ENCODE results near the gene SH2B2.

The SH2B2 gene

DNA sequence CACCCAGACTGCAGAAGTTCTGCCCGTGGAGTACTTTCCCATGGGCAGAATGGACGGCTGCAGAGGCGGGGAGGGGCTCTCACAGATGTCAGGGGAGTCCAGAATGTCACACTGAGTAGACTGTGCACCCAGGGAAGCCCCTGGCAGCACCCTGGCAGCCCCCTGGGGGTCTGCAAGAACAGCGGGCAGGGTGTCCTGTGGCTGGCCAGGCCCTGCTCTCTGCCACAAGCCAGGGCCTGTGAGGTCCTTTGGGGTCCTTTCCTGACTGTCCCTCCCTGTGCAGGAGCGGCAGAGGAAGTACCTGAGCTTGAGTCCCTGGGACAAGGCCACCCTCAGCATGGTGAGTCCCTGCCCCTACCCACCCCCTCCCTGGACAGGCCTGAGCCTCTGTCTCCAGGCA lies 6.1 kb upstream of the SH2B2 start:
- no peaks in the 10 kb centered on the region for H3K36me3 ChIP-seq (ENCODE audit: insufficient read depth, low read length)
- no peak overlapping the region for H3K27ac ChIP-seq (ENCODE audit: low read depth, low read length)
- H3K9ac ChIP-seq (ENCODE audit: low read depth, low read length) = no peak overlapping the region
- no peaks in the 10 kb centered on the region for H3K9me3 ChIP-seq (ENCODE audit: insufficient read depth, low read depth, low read length)
- H3K27me3 ChIP-seq (ENCODE audit: insufficient read depth, low read length) = no peaks in the 10 kb centered on the region
- H3K4me1 ChIP-seq (ENCODE audit: insufficient read depth, low read length) = 0 out of 2 replicates have a peak, but pooled peaks cover 3% of the 10 kb centered on the region
- H3K4me3 ChIP-seq (ENCODE audit: low read length) = no peak overlapping the region
- 88% methylated on average over 5 of the region's 5 CpGs for WGBS

DNA sequence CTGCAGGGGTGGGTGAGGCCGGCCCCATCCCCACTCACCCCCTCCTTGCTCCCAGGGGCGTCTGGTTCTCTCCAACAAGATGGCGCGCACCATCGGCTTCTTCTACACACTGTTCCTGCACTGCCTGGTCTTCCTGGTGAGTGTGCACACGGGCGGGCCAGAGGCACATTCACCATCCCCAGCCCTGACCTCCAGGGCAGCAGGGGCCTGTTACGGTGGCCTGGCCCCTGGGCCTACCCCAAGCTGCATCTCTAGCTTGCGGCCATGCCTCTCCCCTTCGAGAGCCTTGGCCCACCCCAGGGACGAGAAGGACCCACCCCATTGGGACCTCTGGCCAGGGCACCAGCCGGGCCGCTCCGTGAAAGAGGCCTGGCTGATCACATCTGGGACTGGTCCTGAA lies 4.9 kb upstream of the SH2B2 start:
- Histone ChIP-seq H3K27ac (ENCODE audit: low read depth, low read length) (no peak overlapping the region), H3K9me3 (ENCODE audit: insufficient read depth, low read depth, low read length) (no peaks in the 10 kb centered on the region), H3K9ac (ENCODE audit: low read depth, low read length) (no peak overlapping the region), H3K4me3 (ENCODE audit: low read length) (no peak overlapping the region), H3K4me1 (ENCODE audit: insufficient read depth, low read length) (0 out of 2 replicates have a peak, but pooled peaks cover 3% of the 10 kb centered on the region), H3K36me3 (ENCODE audit: insufficient read depth, low read length) (no peaks in the 10 kb centered on the region), H3K27me3 (ENCODE audit: insufficient read depth, low read length) (peaks cover 4% of the 10 kb centered on the region; the same call in 1 of the 2 replicates)
- 94% methylated on average over 14 of the region's 14 CpGs for WGBS

DNA sequence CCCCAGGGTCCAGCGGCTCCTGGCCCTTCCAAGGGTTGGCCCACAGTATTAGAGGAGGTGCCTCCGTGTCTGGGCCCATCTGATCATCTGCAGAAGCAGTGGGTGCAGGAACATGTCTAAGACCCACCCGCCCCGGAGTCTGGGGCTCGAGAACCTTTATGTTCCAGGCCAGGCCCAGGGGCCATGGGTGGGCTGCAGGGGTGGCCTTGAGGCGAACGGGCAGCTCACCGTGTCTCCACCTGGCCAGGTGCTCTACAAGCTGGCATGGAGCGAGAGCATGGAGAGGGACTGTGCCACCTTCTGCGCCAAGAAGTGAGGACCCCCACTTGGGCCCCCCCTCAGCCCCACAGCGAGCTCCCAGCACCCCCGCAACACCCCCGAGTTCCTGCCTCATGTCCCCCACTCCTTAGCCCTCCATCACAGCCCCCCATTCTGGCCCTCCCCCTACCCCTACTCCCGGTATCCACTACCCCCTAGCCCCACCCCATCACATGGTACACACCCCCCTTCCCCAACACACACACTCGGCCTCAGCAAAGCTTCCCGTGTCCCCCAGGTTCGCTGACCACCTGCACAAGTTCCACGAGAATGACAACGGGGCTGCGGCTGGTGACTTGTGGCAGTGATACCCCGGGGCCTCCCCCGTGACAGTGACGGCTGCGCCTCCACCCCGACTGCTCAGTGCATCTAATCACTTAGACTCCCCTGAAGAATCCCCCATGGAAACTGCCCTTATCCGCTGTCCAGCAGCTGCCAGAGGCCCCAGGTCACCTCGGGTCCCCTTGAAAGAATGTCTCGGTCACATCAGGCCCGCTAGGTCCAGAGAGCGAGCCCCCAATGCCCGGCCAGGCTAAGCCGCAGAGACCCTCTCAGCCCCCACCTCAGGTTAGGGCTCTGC lies 4.0 kb upstream of the SH2B2 start:
- no peak overlapping the region for H3K27ac ChIP-seq (ENCODE audit: low read depth, low read length)
- H3K9me3 ChIP-seq (ENCODE audit: insufficient read depth, low read depth, low read length) = no peaks in the 10 kb centered on the region
- peaks cover 5% of the 10 kb centered on the region; the same call in 1 of the 2 replicates for H3K27me3 ChIP-seq (ENCODE audit: insufficient read depth, low read length)
- 92% methylated on average over 31 of the region's 32 CpGs for WGBS
- no peak overlapping the region for H3K9ac ChIP-seq (ENCODE audit: low read depth, low read length)
- no peak overlapping the region for H3K4me3 ChIP-seq (ENCODE audit: low read length)
- H3K4me1 ChIP-seq (ENCODE audit: insufficient read depth, low read length) = 0 out of 2 replicates have a peak, but pooled peaks cover 3% of the 10 kb centered on the region
- H3K36me3 ChIP-seq (ENCODE audit: insufficient read depth, low read length) = no peaks in the 10 kb centered on the region

DNA sequence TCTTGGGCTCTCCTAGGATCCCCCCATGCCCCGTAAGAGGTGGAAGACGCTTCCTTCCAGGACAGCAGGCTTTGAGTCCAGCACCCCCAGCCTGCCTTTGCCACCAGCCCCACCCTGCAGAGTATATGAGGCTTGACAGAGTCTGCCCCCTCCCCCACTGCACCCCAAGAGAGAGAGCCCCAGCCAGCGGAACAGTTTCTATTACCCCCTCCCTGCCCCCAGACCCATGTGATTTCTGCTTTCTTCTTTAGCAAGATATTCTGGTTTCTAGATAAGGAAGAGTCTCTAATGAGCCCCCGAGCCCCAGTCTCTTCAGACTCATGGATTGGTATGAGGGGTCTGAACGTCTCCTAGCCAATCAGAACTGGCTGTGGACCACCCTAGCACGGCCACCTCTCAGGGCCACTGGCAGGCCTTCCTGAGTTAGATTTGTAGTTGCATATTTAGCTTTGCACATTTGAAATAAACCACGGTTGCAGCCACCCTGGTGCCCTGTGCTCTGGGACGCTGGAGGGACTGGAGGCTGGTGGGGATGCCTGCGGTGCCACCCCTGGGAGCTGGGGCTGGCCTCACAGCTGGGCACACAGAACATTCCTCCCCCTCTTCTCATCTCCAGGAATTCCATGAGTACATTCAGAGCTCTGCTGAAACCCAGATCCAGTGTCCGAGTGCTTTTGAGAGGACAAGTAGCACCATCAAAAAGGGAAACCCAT lies 3.0 kb upstream of the SH2B2 start:
- Histone ChIP-seq H3K9me3 (ENCODE audit: insufficient read depth, low read depth, low read length) (no peaks in the 10 kb centered on the region), H3K4me1 (ENCODE audit: insufficient read depth, low read length) (0 out of 2 replicates have a peak, but pooled peaks cover 3% of the 10 kb centered on the region), H3K4me3 (ENCODE audit: low read length) (no peak overlapping the region), H3K27me3 (ENCODE audit: insufficient read depth, low read length) (peaks cover 9% of the 10 kb centered on the region; the same call in 1 of the 2 replicates), H3K9ac (ENCODE audit: low read depth, low read length) (no peak overlapping the region), H3K27ac (ENCODE audit: low read depth, low read length) (no peak overlapping the region), H3K36me3 (ENCODE audit: insufficient read depth, low read length) (no peaks in the 10 kb centered on the region)
- 90% methylated on average over 9 of the region's 10 CpGs for WGBS

DNA sequence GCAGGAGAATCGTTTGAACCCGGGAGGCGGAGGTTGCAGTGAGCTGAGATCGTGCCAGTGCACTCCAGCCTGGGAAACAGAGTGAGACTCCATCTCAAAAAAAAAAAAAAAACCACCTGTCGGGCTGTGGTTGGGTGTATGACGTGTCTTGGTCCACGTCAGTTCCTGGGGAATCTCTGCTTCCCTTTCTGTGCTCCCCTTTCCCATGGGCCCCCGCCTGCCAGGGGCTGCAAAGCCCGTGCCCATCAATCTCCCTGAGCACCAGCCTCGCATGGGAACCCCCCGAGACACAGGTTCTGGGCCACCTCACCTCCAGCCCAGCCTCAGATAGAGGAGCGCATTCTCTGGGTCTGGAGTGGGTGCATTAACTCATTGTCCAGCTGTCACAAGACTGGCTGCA lies 2.3 kb upstream of the SH2B2 start:
- no peak overlapping the region for H3K4me3 ChIP-seq (ENCODE audit: low read length)
- 0 out of 2 replicates have a peak, but pooled peaks cover 3% of the 10 kb centered on the region for H3K4me1 ChIP-seq (ENCODE audit: insufficient read depth, low read length)
- H3K36me3 ChIP-seq (ENCODE audit: insufficient read depth, low read length) = no peaks in the 10 kb centered on the region
- H3K9me3 ChIP-seq (ENCODE audit: insufficient read depth, low read depth, low read length) = no peaks in the 10 kb centered on the region
- WGBS = 96% methylated on average over 12 of the region's 12 CpGs
- H3K27me3 ChIP-seq (ENCODE audit: insufficient read depth, low read length) = peaks cover 9% of the 10 kb centered on the region; the same call in 1 of the 2 replicates
- H3K27ac ChIP-seq (ENCODE audit: low read depth, low read length) = no peak overlapping the region
- no peak overlapping the region for H3K9ac ChIP-seq (ENCODE audit: low read depth, low read length)

DNA sequence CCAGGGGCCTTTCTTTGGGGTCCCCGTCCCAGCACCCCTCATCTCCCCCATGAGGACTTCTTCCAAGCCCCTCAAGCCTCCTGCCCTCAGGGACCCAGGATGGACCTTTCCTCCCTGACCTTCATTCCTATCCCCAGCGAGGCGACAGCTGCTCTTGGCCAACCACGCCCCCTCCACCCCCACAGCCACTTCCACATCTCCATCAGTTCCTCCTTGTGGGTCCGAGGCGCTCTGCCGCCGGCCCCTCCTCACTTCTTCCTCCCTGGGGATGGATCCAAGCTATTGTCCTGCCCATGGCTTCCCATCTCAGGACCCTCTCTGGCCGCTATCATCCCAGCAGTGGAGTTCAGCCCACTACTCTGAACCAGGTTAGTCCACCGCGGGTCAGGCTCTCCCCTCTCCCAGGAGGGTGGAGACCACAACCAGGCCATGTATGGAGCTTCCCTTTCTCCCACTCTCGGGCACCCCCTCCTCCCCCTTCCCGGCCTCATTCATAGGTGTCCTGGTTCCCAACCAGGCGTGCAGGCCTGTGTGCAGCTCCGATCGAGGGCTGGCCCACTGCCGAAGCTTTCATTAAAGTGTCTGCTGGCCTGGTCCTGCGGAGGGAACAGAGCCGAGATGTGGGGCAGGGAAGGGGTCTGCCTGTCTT lies 1.7 kb upstream of the SH2B2 start:
- 77% methylated on average over 19 of the region's 19 CpGs for WGBS
- Histone ChIP-seq H3K27ac (ENCODE audit: low read depth, low read length) (no peak overlapping the region), H3K9me3 (ENCODE audit: insufficient read depth, low read depth, low read length) (no peaks in the 10 kb centered on the region), H3K27me3 (ENCODE audit: insufficient read depth, low read length) (peaks cover 9% of the 10 kb centered on the region; the same call in 1 of the 2 replicates), H3K4me3 (ENCODE audit: low read length) (no peak overlapping the region), H3K9ac (ENCODE audit: low read depth, low read length) (no peak overlapping the region), H3K36me3 (ENCODE audit: insufficient read depth, low read length) (no peaks in the 10 kb centered on the region), H3K4me1 (ENCODE audit: insufficient read depth, low read length) (0 out of 2 replicates have a peak, but pooled peaks cover 3% of the 10 kb centered on the region)

DNA sequence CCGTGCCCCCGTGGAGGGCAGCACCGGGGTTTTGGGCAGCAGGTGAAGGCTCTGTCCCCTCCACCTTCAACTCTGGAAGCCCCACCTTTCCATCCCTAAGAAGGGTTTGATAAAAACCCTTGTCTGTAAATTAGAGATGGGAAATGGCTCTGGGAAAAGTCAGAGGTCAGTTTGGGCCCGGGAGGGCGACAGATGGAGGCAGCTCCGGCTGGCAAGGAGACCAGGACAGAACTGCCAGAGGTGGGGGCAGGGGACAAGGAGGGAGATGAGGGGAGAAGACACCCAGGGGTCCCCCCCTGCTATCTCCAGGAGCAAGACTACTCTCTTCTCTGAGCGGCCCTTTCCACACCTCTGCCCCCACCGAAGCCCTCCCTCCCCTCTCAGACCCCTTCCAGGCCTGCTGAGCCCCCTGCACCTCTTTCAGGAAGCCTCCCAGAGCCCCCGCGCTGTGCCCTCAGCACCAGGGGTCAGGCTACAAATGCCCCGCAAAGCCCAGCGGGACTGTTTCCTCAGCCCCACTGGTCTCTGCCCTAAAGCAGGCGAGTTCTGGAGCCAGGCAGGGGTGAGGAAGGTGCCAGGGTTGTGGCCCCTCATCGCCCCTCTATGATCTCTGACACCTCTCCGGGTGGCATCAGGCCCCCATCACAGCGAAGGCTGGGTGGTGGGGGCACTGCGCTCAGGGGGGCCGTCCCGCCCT lies 980 bp upstream of the SH2B2 start:
- 46% methylated on average over 19 of the region's 19 CpGs for WGBS
- Histone ChIP-seq H3K9me3 (ENCODE audit: insufficient read depth, low read depth, low read length) (no peaks in the 10 kb centered on the region), H3K27me3 (ENCODE audit: insufficient read depth, low read length) (peaks cover 9% of the 10 kb centered on the region; the same call in 1 of the 2 replicates), H3K4me1 (ENCODE audit: insufficient read depth, low read length) (0 out of 2 replicates have a peak, but pooled peaks cover 3% of the 10 kb centered on the region), H3K4me3 (ENCODE audit: low read length) (peak overlapping the region; percentile 75), H3K27ac (ENCODE audit: low read depth, low read length) (no peak overlapping the region), H3K36me3 (ENCODE audit: insufficient read depth, low read length) (no peaks in the 10 kb centered on the region), H3K9ac (ENCODE audit: low read depth, low read length) (peak overlapping the region; percentile 87)

DNA sequence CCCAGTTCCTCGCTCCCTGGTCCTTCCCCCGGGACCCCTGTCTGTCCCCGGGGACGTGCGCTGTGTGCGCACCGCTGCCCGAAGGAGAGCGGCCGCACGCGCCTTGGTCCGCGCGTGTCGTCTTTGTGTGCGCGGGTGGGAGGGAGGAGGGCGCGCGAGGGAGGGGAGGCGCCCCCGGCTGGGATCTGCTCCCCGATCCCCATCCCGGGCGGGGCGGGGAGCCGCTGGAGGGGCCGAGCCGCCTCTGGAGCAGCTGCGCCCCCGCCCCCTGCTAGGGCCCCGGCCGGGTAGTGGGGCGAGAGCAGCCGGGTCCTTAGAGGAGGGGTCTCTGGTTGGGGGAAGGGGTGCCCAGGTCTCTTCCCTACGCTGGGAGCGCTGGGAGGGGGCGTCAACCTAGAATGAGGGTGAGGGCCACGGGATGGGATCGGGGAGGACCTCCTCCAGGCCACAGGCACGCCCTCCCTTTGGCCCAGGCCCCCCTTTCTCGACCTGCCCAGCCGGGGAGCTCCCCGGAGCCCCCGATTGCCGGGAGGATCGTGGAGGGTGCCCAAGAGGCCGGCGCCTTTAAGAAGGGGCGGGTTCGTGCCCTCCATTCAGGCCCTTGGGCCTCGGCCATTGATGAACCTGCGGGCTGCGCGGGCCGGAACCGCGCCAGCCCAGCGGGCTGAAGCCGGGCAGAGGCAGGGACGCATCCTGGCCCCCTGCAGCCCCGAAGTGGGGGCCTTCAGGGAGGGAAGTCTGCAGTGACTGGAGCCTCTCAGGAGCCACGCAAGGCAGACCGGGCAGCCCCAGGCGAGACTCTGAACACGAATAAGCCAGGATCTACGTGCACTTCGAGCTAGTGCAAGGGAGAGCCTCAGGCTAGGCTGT lies 678 bp downstream of the SH2B2 start:
- under 1% methylated on average over 69 of the region's 69 CpGs for WGBS
- H3K9me3 ChIP-seq (ENCODE audit: insufficient read depth, low read depth, low read length) = no peaks in the 10 kb centered on the region
- no peaks in the 10 kb centered on the region for H3K36me3 ChIP-seq (ENCODE audit: insufficient read depth, low read length)
- peaks cover 9% of the 10 kb centered on the region; the same call in 1 of the 2 replicates for H3K27me3 ChIP-seq (ENCODE audit: insufficient read depth, low read length)
- H3K4me1 ChIP-seq (ENCODE audit: insufficient read depth, low read length) = 0 out of 2 replicates have a peak, but pooled peaks cover 3% of the 10 kb centered on the region
- peak overlapping the region; percentile 62 for H3K4me3 ChIP-seq (ENCODE audit: low read length)
- peak overlapping the region; percentile 46 for H3K9ac ChIP-seq (ENCODE audit: low read depth, low read length)
- no peak overlapping the region for H3K27ac ChIP-seq (ENCODE audit: low read depth, low read length)

DNA sequence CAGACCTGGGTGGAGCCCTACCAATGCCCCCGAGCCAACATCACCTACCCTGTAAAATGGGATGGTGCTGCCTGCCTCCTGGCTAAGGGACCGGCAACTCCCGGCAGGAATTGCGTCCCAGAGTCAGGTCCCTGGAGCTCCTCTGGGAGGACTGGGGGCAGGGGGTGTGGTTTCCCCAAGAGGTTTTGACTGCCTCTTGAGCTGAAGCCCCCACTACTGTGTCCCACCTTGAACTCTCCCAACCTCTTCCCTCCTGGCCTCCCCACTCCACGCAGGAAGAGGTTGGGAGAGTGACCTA lies 1.3 kb downstream of the SH2B2 start:
- 14% methylated on average over 5 of the region's 5 CpGs for WGBS
- H3K4me3 ChIP-seq (ENCODE audit: low read length) = peak overlapping the region; percentile 62
- H3K4me1 ChIP-seq (ENCODE audit: insufficient read depth, low read length) = 0 out of 2 replicates have a peak, but pooled peaks cover 3% of the 10 kb centered on the region
- H3K27ac ChIP-seq (ENCODE audit: low read depth, low read length) = no peak overlapping the region
- no peaks in the 10 kb centered on the region for H3K9me3 ChIP-seq (ENCODE audit: insufficient read depth, low read depth, low read length)
- no peaks in the 10 kb centered on the region for H3K36me3 ChIP-seq (ENCODE audit: insufficient read depth, low read length)
- H3K27me3 ChIP-seq (ENCODE audit: insufficient read depth, low read length) = peaks cover 9% of the 10 kb centered on the region; the same call in 1 of the 2 replicates
- no peak overlapping the region for H3K9ac ChIP-seq (ENCODE audit: low read depth, low read length)
